ENCODE data around the gene LGALS7.

GRCh38 chr19:38737921-38738737 is 35.2 kb downstream of the LGALS7 start:
- TF ChIP-seq POLR2A (IDR thresholded peaks at IDR 0.05) (no peak), POLR2AphosphoS5 (IDR thresholded peaks at IDR 0.05) (no peak)
- TF ChIP-seq, protein P1, sequence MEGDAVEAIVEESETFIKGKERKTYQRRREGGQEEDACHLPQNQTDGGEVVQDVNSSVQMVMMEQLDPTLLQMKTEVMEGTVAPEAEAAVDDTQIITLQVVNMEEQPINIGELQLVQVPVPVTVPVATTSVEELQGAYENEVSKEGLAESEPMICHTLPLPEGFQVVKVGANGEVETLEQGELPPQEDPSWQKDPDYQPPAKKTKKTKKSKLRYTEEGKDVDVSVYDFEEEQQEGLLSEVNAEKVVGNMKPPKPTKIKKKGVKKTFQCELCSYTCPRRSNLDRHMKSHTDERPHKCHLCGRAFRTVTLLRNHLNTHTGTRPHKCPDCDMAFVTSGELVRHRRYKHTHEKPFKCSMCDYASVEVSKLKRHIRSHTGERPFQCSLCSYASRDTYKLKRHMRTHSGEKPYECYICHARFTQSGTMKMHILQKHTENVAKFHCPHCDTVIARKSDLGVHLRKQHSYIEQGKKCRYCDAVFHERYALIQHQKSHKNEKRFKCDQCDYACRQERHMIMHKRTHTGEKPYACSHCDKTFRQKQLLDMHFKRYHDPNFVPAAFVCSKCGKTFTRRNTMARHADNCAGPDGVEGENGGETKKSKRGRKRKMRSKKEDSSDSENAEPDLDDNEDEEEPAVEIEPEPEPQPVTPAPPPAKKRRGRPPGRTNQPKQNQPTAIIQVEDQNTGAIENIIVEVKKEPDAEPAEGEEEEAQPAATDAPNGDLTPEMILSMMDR (IDR thresholded peaks at IDR 0.05) = no peak

Measured in prostate gland (tissue), 2 donors.